Colon (tissue), 2 donors: ENCODE data around the gene HDAC4.
"Not testable (repeated sequence)": the region's sequence is repeated elsewhere in the genome, so short reads cannot be mapped to it uniquely, and the experiment has no call there.

Source experiments
- FAIRE-seq: peaks from 2 replicates; lab custom pipeline; 2012; peaks lifted over from hg19 to GRCh38; lab: Jason Lieb, UNC
- donor health status: control.
- donor health status: control.

The HDAC4 gene

GRCh38 chr2:239294571-239295054 lies 106.2 kb downstream of the HDAC4 start:
- FAIRE-seq, result no peak

GRCh38 chr2:239293775-239294430 lies 106.9 kb downstream of the HDAC4 start:
- no peak for FAIRE-seq

DNA sequence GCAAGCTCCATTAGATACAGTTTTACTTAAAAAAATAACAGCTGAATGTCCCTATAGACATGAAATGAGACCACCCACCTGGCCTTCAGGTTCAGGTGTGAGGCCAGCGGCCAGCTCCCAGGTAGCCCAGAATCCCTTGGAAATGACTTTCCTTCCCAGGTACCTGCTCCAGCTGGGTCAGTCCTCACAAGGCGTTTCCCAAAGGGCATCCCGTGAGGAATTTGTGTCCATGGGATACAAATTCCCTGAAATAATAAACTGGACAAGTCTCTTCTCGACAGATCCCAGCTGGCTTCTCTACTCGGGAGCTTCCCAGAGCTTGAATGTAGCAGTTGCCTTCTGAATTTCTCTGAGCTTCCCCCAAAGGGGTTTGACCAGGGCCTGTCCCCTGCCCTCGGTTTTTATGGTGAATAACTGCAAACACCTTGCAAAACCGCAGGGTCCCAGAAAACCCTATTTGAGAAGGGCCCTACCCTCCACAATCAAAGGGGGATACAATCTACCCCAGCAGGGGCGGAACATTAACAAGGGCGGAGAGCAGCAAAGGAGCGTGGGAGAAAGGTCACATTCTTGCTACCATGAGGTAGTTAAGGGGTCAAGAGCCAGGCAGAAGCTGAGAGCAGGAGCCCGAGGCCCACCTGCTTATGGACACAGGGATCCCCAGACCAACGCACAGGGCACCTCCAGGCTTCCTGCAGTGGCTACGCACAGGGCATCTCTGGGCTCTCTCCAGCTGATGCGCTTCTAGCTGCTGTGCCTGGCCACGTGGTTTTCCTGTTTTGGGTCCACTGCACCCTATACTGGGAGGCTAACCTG lies 107.7 kb downstream of the HDAC4 start:
- FAIRE-seq, result no peak

- FAIRE-seq, result no peak
These were observed 108.3 kb downstream of the HDAC4 start for GRCh38 chr2:239292531-239292930.

DNA sequence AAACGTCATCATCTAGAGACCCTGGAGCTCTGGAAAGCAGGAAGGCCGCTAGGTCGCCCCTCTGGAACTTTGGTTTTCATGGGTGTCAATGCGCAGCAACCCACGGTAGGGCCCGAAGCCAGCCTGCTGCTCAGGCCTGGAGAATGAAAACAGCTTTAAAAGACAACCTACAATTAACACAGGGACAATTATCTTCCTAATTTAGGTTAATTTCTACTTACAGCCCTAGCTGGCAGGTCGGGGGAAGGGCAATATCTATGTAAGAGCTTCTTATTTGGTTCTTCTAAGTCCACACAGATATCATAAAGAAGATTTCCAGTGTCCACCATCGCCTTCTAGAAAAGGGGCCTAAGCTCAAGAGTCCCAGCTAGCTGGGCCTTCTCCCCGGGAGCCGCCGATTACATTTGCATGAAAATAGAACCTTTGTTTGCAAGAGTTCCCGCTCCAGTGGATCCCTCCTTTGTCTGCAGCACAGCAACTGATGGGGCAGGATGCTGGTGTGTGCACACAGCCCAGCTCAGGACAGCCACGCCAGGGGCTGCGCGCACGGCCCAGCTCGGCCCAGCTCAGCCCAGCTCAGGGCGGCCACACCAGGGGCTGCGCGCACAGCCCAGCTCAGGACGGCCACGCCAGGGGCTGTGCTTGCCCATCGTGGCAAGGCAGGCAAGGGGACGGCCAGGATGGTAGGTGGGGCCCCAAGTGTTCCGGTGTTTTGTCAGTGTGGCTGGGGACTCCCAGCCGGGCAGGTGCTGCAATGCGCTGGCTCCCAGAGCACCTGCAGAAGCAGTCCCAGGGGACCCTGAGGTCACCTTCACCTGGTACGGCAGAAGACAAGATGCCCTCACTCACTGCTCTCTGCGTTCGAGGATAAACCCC lies 109.1 kb downstream of the HDAC4 start:
- no peak for FAIRE-seq

DNA sequence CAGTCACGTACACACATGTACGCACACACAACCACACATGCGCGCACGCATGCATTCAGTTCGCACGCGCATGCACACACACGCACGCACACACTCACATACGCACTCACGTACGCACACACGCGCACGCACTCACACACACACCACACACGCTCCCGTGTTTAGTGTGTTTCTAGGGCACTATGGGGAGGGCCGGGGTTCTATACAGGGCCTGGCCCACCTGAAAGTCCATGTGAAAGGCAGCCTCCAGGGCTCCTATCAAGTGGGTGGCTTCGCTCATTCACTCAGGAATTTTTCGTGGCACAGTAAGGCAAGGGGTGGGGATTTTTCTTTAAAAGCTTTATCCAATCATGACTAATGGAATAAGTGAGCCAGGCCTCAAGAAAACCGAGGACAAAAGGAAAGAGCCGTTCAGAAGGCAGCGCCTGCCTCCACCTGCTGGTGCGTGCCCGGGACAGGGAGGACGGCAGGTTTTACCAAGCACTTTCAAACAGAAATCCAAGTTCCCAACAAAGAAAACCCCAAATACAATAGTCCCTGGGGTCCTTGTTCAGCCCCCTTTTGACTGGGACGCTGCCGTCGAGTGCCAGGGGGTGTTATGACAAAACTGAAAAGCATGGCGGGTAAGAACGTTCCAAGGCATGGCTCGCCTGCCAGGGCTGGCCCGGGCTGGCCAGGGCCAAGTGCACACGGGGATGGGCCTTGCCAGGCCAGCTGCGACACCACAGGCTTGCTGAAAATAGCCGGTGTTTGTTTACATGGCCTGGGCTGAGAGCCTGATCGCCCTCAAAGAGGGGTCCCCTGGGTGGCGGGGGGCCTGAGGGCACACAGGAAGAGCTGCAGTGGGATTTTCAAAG lies 110.0 kb downstream of the HDAC4 start:
- FAIRE-seq, result no peak

DNA sequence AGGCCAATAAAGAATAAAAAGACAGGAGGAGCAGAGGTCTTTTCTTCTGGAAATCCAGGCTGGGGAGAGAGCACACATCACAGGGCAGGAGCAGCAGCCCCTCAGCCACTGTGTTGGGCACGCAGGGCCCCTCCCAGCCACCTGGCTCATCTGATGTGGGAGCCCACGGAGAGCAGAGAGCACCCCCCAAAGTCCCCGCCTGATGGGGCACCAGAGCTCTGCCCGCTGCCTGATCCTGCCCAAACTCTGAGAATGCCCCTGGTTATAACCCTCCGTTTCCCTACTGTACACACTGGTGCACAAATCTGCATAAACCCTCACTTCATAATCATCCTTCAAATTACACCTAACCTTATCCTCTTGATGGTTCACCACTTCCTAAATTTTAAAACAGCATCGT lies 111.3 kb downstream of the HDAC4 start:
- no peak for FAIRE-seq

DNA sequence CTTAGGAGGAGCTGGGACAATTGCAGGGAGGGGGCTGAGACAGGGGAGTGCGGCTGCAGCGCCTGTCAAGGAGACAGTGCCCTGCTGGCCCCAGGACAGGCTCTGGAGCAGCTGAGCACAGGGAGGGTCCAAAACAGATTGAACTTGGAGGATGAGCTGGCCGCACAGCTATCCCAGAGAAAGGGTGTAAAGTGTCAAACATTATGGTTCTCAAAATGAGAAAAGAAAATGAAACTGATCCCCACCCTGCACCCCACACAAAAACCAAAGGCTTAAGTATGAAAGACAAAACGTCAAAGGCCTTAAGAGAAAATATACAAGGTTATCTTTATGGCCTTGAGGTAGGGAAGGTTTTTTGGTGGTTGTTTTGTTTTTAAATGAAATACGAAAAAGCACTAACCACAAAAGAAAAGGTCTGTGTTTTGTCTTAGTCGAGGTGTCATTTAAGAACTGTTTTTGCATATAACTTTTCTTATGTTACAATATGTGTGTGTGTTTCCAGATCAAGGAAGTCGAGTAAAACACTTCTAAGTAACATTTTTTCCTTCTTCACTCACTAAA lies 111.8 kb downstream of the HDAC4 start:
- FAIRE-seq, result peak; percentile 24

DNA sequence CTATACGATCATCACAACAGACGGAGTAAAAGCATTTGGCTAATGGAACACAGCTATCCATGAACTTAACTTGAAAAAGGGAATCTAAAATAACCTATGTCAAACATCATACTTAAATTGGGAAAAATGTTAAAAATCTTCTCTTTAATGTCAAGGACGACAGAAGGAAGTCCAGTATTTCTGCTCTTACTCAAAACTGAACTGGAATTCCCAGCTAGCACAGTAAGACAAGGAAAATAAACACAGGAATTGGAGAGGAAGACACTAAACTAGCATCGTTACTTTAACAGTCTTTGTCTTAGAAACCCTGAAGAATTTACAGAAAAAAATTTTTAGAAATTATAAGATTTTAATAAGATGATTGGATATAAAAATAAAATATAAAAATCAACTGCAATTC lies 112.6 kb downstream of the HDAC4 start:
- peak; percentile 60 for FAIRE-seq

- no peak for FAIRE-seq
These were observed 113.4 kb downstream of the HDAC4 start for GRCh38 chr2:239287461-239287860.

DNA sequence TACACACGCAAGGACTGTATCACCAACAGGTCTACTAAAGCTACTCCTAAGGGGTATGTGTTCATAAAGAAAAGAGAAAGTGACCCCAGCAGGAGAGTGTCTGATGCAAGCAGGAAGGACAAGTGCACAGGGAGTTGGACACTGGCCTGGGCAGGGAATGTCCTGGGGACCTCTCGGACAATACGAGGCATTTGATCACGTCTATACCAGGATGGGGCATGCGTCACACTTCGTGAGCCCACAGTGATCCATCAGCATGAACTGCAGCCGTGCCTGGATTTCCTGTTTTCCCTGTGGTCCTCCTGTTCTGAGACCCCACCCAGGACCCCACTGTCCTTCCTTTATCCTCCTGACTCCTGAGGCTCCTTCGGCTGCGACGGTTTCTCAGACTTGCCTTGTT lies 113.9 kb downstream of the HDAC4 start:
- no peak for FAIRE-seq

DNA sequence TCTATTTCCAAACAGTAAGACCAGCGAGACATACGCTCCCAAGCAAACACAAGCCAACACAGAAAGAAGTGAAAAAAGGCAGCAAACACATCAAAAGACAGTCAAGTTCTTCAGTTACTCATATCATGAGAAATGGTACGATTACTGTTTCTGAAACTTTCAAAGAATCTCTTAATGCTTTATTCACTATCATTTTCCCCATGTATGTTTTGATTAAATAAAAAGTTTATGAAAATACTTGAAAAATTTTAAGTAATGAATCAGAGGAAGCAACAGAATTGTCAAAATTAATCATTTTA lies 114.9 kb downstream of the HDAC4 start:
- no peak for FAIRE-seq

- FAIRE-seq, result no peak
These were observed 115.5 kb downstream of the HDAC4 start for GRCh38 chr2:239285071-239285931.

GRCh38 chr2:239283961-239284795 lies 116.6 kb downstream of the HDAC4 start:
- FAIRE-seq, result no peak

DNA sequence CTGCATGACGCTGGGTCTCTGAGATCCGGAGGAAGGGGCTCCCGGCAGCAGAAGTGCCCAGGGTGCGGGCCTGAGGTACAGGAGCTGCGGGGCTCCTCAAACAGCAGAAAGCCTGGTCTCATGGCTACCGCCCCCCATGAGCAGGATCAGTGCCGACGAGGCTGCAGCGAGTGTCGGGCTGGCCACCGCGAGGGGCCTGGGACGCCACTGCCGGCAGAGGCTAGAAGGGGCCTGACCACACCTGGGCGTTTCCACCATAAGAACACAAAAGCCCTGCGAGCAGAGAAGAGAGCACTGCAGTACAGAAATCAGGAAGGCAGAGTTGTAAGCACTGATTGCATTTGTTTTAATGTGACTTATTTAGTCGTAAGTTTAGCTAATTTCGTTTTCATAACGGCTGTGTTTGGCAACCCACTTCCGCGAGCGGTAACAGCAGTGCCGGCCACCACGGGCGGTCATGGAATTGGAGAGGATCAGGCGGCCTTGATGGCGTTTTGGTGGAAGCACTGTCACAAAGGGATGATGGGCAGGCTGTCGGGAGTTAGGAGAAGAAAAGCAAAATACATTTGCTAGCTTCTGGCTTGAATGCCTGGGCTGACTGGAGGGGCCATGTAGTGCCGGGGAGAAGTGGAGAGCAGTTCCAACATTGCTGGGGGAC lies 117.4 kb downstream of the HDAC4 start:
- FAIRE-seq, result no peak

GRCh38 chr2:239282448-239283287 lies 118.2 kb downstream of the HDAC4 start:
- FAIRE-seq, result no peak

GRCh38 chr2:239280296-239281017 lies 120.4 kb downstream of the HDAC4 start:
- not testable (repeated sequence) for FAIRE-seq
